Parathyroid adenoma (tissue), 2 donors: ENCODE data around the gene MLKL.

Source experiments
- H2AFZ ChIP-seq: fragments of 300-600 bp; sonication (generic); one replicate; pipeline ENCODE4 v1.7.0; 2017; ENCODE audit warnings: antibody characterized with exemption, mild to moderate bottlenecking
- H3K27ac ChIP-seq: fragments of 300-600 bp; sonication (generic); one replicate; pipeline ENCODE4 v1.7.0; 2017
- H3K27me3 ChIP-seq: fragments of 300-600 bp; sonication (generic); one replicate; pipeline ENCODE4 v1.7.0; 2017; ENCODE audit warnings: low read length; ENCODE audit not compliant: control insufficient read depth, insufficient read depth
- H3K36me3 ChIP-seq: fragments of 300-600 bp; sonication (generic); one replicate; pipeline ENCODE4 v1.7.0; 2017; ENCODE audit warnings: low read length; ENCODE audit not compliant: control insufficient read depth, insufficient read depth
- H3K4me1 ChIP-seq: fragments of 300-600 bp; sonication (generic); one replicate; pipeline ENCODE4 v1.7.0; 2017; ENCODE audit warnings: control low read depth
- H3K4me2 ChIP-seq: fragments of 300-600 bp; sonication (generic); one replicate; pipeline ENCODE4 v1.7.0; 2017; ENCODE audit warnings: low read length
- H3K4me3 ChIP-seq: fragments of 300-600 bp; sonication (generic); one replicate; pipeline ENCODE4 v1.7.0; 2017; ENCODE audit warnings: low read depth, low read length
- H3K79me2 ChIP-seq: fragments of 300-600 bp; sonication (generic); one replicate; pipeline ENCODE4 v1.7.0; 2017; ENCODE audit warnings: control low read depth
- H3K9ac ChIP-seq: fragments of 300-600 bp; sonication (generic); one replicate; pipeline ENCODE4 v1.7.0; 2017; ENCODE audit warnings: mild to moderate bottlenecking
- H3K9me3 ChIP-seq: fragments of 300-600 bp; sonication (generic); one replicate; pipeline ENCODE4 v1.7.0; 2017; ENCODE audit warnings: low read length; ENCODE audit not compliant: control insufficient read depth
- CTCF ChIP-seq: fragments of 300-600 bp; sonication (generic); IDR thresholded peaks from one replicate; pipeline ENCODE4 v1.7.0; 2017; ENCODE audit warnings: antibody characterized with exemption, mild to moderate bottlenecking
- donor health status: primary hyperparathyroidism.

MLKL gene

DNA sequence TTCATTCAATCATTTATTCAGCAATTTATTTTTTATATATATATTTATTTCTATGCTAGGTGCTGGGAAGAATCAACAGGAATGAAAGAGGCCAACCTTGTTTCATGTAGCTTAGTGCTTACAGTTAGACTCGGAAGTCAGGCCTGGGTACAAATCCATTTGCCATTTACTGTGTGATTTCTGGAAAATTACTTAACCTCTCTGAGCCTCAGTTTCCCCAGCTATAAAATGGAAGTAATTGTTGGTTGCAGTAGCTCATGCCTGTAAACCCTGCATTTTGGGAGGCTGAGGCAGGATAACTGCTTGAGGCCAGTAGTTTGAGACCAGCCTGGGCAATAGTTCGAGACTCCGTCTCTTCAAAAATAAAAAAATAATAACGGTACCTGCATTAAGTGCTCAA is 27.2 kb upstream of the MLKL start:
- H2AFZ ChIP-seq = no peak overlapping the region
- H3K4me1 ChIP-seq = no peaks in the 10 kb centered on the region
- H3K27ac ChIP-seq = no peak overlapping the region
- TF ChIP-seq CTCF = no peak
- no peaks in the 10 kb centered on the region for H3K79me2 ChIP-seq
- H3K4me2 ChIP-seq = no peak overlapping the region
- no peak overlapping the region for H3K4me3 ChIP-seq
- H3K9me3 ChIP-seq = no peaks in the 10 kb centered on the region
- H3K9ac ChIP-seq = no peak overlapping the region
- no peaks in the 10 kb centered on the region for H3K36me3 ChIP-seq
- H3K27me3 ChIP-seq = no peaks in the 10 kb centered on the region

DNA sequence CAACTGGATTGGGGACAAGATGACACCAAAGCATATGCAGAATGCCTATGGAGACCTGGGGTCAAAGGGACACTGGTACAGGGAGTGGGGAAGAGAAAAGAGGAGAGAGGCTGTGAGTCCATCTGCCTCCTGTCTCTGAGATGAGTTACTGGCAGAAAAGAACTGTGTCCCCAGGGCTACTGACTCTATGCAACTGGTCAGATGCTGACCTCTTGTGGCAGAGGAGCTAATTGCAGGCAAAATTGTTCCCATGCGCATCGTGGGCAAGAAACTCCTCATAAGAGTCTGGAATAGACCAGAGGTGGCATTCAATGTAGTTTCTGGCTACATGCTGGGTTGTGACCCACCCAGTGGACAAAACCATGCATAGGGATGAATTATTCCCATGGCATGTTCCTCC is 26.1 kb upstream of the MLKL start:
- Histone ChIP-seq H3K4me2 (no peak overlapping the region), H3K27me3 (no peaks in the 10 kb centered on the region), H2AFZ (no peak overlapping the region), H3K79me2 (no peaks in the 10 kb centered on the region), H3K4me1 (no peaks in the 10 kb centered on the region), H3K9ac (no peak overlapping the region), H3K4me3 (no peak overlapping the region), H3K9me3 (no peaks in the 10 kb centered on the region), H3K27ac (no peak overlapping the region), H3K36me3 (no peaks in the 10 kb centered on the region)
- no peak for TF ChIP-seq CTCF

DNA sequence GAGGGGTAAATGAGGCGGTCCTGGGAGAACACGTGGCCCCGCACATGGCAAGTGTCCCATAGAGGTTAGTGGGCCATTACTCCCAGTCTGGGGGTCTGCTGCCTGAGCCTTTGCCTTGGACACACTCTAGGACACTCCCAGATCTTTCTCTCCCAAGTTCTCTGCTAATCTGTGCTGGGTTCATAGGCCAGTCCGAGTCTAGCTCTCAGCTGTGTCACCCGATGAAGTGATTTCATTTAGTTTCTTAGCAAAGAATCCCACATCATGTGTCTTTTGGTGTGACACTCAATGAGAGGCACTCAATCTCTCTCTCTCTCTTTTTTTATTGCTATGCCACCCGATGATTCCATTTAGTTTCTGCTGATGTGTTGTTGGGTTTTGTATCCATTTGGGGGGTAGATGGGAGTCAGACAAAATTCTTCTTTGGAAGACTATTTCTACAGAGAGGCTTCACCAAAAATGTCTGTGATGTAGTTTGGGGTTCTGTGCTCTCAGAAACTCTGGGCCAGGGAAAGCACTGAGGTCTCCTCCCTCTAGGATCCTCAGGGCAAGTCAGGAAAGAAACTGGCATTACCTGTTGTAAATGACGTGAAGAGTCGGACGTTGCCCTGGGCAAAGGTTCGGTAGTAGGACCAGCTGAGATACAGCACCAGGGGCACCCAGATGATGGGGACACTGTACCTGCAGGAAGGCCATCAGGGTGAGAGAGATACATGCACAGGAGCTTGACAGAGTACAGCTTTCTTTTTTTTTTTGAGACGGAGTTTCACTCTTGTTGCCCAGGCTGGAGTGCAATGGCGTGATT is 25.2 kb upstream of the MLKL start:
- TF ChIP-seq CTCF = no peak

GRCh38 chr16:74724820-74725549 is 24.3 kb upstream of the MLKL start:
- no peak for TF ChIP-seq CTCF
- no peaks in the 10 kb centered on the region for H3K79me2 ChIP-seq
- no peak overlapping the region for H3K4me3 ChIP-seq
- H2AFZ ChIP-seq = no peak overlapping the region
- no peak overlapping the region for H3K4me2 ChIP-seq
- H3K9me3 ChIP-seq = no peaks in the 10 kb centered on the region
- no peak overlapping the region for H3K9ac ChIP-seq
- no peaks in the 10 kb centered on the region for H3K4me1 ChIP-seq
- H3K27ac ChIP-seq = no peak overlapping the region
- H3K27me3 ChIP-seq = no peaks in the 10 kb centered on the region
- H3K36me3 ChIP-seq = no peaks in the 10 kb centered on the region

More for the DNA sequence above, 25.2 kb upstream of the MLKL start:
- H3K9me3 ChIP-seq = no peaks in the 10 kb centered on the region
- no peaks in the 10 kb centered on the region for H3K27me3 ChIP-seq
- H3K4me1 ChIP-seq = no peaks in the 10 kb centered on the region
- H3K4me3 ChIP-seq = no peak overlapping the region
- H3K27ac ChIP-seq = no peak overlapping the region
- H3K36me3 ChIP-seq = no peaks in the 10 kb centered on the region
- no peak overlapping the region for H3K4me2 ChIP-seq
- H2AFZ ChIP-seq = no peak overlapping the region
- no peak overlapping the region for H3K9ac ChIP-seq
- no peaks in the 10 kb centered on the region for H3K79me2 ChIP-seq
